GM12891 (cell line): ENCODE data around the gene CDC42EP1.

ENCODE experiments used
- POLR2A ChIP-seq: IDR thresholded peaks from 2 replicates; pipeline ENCODE4 v1.6.1; 2011; ENCODE audit warnings: low read depth, low read length, control low read depth
- POLR2AphosphoS5 ChIP-seq: IDR thresholded peaks from 2 replicates; pipeline ENCODE4 v1.6.1; 2011; ENCODE audit warnings: low read depth, low read length, control low read depth

DNA sequence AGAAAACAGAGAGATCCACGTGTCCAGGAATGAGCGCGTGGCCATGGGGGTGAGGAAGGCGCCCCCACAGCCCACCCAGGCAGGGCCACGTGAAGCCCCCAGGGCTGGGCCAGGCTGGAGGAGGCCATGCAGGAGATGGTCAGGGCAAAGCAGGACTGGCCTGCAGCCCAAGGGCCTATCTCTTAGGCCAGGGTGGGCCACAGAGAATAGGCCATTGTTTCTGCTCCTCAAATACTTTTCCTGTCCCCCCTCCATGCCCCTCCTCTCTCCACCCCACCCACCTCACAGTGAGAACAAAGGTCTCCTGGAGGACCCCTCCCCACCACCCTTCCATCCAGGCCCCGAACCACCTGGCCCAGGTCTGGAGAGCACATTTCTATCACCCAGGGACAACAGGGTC is 8.3 kb upstream of the CDC42EP1 start:
- TF ChIP-seq POLR2A (no peak), POLR2AphosphoS5 (no peak)
